Type B pancreatic cell (in vitro differentiated cells): ENCODE data around the gene THADA. TPM values are rescaled to one million over a fixed set of nuclear protein-coding genes. Genes with fewer than 3 reads are reported as not detected.

Source experiments
- DNase-seq: peaks from one replicate; pipeline ENCODE4 v3.0.0; 2021; ENCODE audit warnings: mixed read lengths; ENCODE audit not compliant: unreplicated experiment; ENCODE audit errors: extremely low spot score
- H3K27ac Mint-ChIP-seq: 2 replicates; pipeline ENCODE4 v1.8.0; 2021; ENCODE audit warnings: mild to moderate bottlenecking, mixed read lengths
- H3K27me3 Mint-ChIP-seq: 2 replicates; pipeline ENCODE4 v1.8.0; 2021; ENCODE audit warnings: mixed read lengths
- H3K36me3 Mint-ChIP-seq: 2 replicates; pipeline ENCODE4 v1.8.0; 2021; ENCODE audit warnings: mixed read lengths
- H3K4me1 Mint-ChIP-seq: one replicate; pipeline ENCODE4 v1.8.0; 2021; ENCODE audit warnings: mixed read lengths; ENCODE audit not compliant: unreplicated experiment
- H3K4me3 Mint-ChIP-seq: 2 replicates; pipeline ENCODE4 v1.8.0; 2021; ENCODE audit warnings: mild to moderate bottlenecking, mixed read lengths
- H3K9me3 Mint-ChIP-seq: 2 replicates; pipeline ENCODE4 v1.8.0; 2021; ENCODE audit warnings: mixed read lengths
- total RNA-seq: library from RNA; stranded (reverse); gene quantifications from 2 replicates; pipeline ENCODE4 v1.2.1, GENCODE V29; 2021; ENCODE audit warnings: low replicate concordance
- TF ChIP-seq, protein P1 (sequence below): fragments of 200-600 bp; sonication (generic); conservative IDR thresholded peaks from 2 replicates; pipeline ENCODE4 v1.5.0; 2021; ENCODE audit warnings: antibody characterized with exemption, mild to moderate bottlenecking

Gene THADA
- total RNA-seq, 1 donor from 2014 or later, result 35.6 TPM

DNA sequence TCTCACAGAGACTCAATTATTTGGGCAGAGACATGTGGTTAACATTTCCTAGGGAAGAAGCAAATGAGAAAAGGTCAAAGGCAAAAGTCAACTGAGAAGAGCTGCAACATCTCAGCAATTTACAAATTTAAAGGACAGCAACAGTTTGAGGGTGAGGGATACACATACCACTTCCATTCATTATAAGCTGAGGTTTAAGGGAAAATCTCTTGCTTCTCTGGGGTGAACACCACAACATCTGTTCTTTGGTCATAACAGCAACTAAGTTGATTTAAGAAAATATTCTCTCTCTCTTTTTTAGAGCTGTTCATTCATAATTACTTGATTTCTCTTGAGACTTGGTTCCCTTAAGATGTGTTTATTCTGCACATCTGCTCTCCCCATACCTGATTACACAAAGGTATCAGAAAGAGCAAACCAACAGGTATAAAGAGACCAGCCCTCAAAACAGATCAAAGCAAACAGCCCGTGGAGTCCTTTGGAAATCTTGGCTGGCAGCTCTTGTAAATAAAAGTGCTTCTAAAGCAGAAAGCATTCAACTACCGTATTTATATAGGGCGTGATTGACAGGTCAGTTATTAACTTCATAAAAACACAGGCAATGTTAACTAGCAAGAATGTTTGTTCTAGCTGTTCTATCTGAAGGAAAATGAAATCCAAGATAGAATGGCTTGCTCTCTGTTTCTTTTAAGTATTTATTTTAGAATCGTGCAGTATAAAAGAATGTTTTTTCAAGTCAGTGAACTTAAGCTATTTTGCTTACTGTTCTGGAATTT lies 132.8 kb downstream of the THADA start:
- DNase-seq, result no peak
- TF ChIP-seq, protein P1, sequence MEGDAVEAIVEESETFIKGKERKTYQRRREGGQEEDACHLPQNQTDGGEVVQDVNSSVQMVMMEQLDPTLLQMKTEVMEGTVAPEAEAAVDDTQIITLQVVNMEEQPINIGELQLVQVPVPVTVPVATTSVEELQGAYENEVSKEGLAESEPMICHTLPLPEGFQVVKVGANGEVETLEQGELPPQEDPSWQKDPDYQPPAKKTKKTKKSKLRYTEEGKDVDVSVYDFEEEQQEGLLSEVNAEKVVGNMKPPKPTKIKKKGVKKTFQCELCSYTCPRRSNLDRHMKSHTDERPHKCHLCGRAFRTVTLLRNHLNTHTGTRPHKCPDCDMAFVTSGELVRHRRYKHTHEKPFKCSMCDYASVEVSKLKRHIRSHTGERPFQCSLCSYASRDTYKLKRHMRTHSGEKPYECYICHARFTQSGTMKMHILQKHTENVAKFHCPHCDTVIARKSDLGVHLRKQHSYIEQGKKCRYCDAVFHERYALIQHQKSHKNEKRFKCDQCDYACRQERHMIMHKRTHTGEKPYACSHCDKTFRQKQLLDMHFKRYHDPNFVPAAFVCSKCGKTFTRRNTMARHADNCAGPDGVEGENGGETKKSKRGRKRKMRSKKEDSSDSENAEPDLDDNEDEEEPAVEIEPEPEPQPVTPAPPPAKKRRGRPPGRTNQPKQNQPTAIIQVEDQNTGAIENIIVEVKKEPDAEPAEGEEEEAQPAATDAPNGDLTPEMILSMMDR, result no peak
- H3K27me3 Mint-ChIP-seq, result no peaks in the 10 kb centered on the region
- H3K4me3 Mint-ChIP-seq, result peak overlapping the region; percentile 45
- H3K4me1 Mint-ChIP-seq, result peaks cover 71% of the 10 kb centered on the region
- H3K9me3 Mint-ChIP-seq, result no peaks in the 10 kb centered on the region
- H3K27ac Mint-ChIP-seq, result peak overlapping the region; percentile 90
- H3K36me3 Mint-ChIP-seq, result peaks cover 17% of the 10 kb centered on the region

DNA sequence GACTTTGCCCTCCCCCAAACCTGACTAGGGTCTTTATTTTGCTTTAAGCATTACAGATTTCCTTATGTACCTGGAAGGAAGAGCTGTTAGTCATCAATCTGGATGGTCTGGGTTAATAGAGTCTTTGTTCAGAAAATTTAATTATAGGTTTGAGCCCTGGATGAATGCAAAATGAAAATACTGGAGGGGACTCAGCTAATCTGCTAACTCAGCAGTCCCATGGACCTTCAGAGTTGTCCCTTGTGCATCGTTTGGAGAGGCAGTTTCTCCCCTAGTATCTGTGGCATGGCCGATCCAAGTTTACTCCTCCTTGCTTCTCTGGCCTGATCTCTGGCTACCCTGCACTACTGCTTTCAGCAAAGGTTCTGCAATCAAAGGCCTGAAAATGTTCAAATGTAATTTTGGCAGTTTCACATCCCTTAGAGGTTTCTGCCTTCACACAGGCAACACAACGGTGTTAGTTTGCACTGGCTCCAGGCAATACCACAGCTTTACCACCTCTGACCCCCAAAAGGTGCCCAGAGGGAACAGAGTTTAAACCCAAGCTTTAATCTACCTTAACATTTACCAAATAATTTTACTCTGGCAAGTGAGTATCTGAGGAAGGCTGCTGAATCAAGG lies 134.3 kb downstream of the THADA start:
- DNase-seq, result no peak
- H3K36me3 Mint-ChIP-seq, result peaks cover 17% of the 10 kb centered on the region
- TF ChIP-seq, protein P1, result no peak
- no peaks in the 10 kb centered on the region for H3K9me3 Mint-ChIP-seq
- no peaks in the 10 kb centered on the region for H3K27me3 Mint-ChIP-seq
- peak overlapping the region; percentile 90 for H3K27ac Mint-ChIP-seq
- H3K4me3 Mint-ChIP-seq, result peak overlapping the region; percentile 42
- peaks cover 70% of the 10 kb centered on the region for H3K4me1 Mint-ChIP-seq

DNA sequence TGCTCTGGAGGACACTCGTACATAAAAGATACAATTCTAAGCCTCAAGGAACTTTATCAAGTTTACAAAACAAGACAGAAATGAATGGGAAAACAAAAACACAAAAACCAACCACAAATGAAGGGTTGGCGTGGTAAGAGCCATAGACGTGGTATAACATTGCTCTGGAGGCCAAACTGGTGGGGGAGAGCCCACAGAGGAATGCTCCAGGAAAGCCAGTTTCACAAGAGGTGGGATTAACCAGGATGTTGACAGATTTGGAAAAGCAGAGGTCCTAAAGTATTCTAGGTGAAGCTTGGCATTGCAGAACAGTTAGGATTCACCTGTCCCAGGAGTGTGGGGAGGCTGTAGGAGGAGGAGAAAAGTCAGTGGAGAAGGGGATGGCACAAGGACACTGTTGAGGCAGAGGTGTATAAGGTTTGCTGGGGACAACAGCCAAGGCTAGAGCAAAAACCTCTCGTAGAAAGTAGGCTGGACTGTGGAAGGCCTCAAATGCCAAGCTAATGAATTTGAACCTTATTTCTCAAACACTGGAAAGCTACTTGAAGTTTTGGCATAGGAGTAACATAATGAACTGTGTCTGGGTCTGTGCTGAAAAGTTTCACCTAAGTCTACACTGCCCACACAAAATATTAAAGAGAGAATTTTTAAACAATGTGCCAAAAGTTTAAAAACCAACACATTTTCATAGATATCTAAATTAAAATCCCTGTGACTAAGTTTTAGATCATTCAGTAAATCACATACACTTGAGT lies 135.1 kb downstream of the THADA start:
- no peak for DNase-seq
- H3K9me3 Mint-ChIP-seq, result no peaks in the 10 kb centered on the region
- H3K27me3 Mint-ChIP-seq, result no peaks in the 10 kb centered on the region
- peaks cover 9% of the 10 kb centered on the region for H3K36me3 Mint-ChIP-seq
- peaks cover 68% of the 10 kb centered on the region for H3K4me1 Mint-ChIP-seq
- H3K27ac Mint-ChIP-seq, result peak overlapping the region; percentile 90
- TF ChIP-seq, protein P1, result no peak
- peak overlapping the region; percentile 42 for H3K4me3 Mint-ChIP-seq

DNA sequence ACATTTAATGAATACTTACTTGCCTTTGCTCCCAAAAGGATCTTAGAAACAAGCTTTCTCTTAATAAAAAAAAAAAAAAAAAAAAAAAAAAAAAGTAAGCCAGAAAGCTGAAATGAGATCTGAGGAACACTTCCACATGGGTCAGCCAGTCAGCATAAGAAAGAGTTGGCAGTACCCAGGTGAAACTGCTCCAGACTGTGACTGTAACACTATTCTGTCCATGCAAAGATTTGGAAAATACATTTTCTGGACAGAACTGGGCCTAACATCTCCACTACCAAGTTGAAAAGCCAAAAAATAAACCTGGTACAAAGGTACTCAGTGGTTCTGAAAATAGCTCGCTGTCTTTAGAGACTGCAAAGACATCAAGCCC lies 135.7 kb downstream of the THADA start:
- Mint-ChIP-seq H3K4me1 (peaks cover 68% of the 10 kb centered on the region), H3K36me3 (peaks cover 6% of the 10 kb centered on the region), H3K9me3 (no peaks in the 10 kb centered on the region), H3K27ac (peak overlapping the region; percentile 90), H3K27me3 (no peaks in the 10 kb centered on the region), H3K4me3 (peak overlapping the region; percentile 8)
- TF ChIP-seq, protein P1, result no peak
- no peak for DNase-seq

DNA sequence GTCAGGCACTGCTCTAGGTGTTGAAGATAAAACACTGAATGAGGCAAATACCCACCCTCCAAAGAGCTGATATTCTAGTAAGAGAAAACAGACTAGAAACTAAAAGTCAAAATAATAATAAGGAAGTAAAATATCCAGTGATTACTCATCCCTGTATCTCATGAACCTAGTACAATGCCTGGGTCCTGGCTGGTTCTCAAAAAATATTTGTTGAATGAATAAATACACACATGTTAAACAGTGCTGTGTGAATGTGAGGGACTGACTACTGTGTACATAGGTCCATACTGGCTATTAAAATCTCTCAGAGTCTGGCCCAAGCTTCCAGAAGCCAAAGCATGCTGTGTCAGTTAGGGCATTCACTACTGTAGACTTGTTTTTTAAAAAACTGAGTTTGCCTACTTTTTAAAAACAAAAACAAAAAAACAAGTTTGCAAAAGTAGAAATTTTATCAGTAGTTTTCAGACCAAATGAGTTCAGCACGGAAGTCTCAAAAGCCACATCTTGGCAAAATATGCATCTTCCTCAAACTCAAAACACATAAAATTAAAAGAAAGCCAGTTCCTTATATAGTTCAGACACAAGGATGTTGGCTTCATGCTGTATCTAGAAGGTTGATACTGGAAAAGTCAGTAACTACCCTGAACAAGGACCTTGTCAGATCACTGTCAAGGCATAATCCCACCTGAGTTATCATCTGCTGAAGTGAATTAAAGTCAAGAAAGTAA lies 136.2 kb downstream of the THADA start:
- Mint-ChIP-seq H3K27ac (peak overlapping the region; percentile 78), H3K27me3 (no peaks in the 10 kb centered on the region), H3K36me3 (peaks cover 5% of the 10 kb centered on the region), H3K4me3 (peak overlapping the region; percentile 53), H3K4me1 (peaks cover 67% of the 10 kb centered on the region), H3K9me3 (no peaks in the 10 kb centered on the region)
- DNase-seq, result no peak
- TF ChIP-seq, protein P1, result no peak
